CD4-positive, alpha-beta T cell (primary cell): ENCODE results near the gene DEFB123. TPM values are rescaled to one million over a fixed set of nuclear protein-coding genes. Genes with fewer than 3 reads are reported as not detected.
"Not testable (repeated sequence)": the region's sequence is repeated elsewhere in the genome, so short reads cannot be mapped to it uniquely, and the experiment has no call there.

Source experiments
- ATAC-seq: fragments of 200-7000 bp; cut with Tn5 transposase; one replicate; pipeline ENCODE4 v1.10.0; 2022; ENCODE audit warnings: mild to moderate bottlenecking; ENCODE audit not compliant: poor library complexity
- CTCF ChIA-PET: fragments of 350-600 bp; sonication (Branson Sonifier 250); formaldehyde crosslinking; loops from one replicate; lab custom pipeline; 2021; ENCODE audit warnings: antibody characterized with exemption, inconsistent platforms; lab: Charles Lee
- POLR2A ChIA-PET: fragments of 350-600 bp; sonication (Branson Sonifier 250); formaldehyde crosslinking; loops from one replicate; lab custom pipeline; 2021; ENCODE audit warnings: antibody characterized with exemption, inconsistent platforms; lab: Charles Lee
- DNase-seq, 14 experiments: peaks; one replicate each; pipeline ENCODE4 v3.0.0-alpha.2; 2013 to 2020; ENCODE audit warnings: mixed read lengths in 2 of 14
- H3K27ac ChIP-seq, 2 donors: one replicate each; pipeline versions ENCODE4 v1.5.1 to v1.7.0; 2013; ENCODE audit warnings: low read length in 2 of 2, low read depth in 1 of 2, mild to moderate bottlenecking in 1 of 2
- H3K27me3 ChIP-seq, 2 experiments: 1 replicate in 1 of 2; 2 replicates in 1 of 2; pipeline versions ENCODE4 v1.6.1 to v1.7.0; 2013; ENCODE audit warnings: low read length in 2 of 2, control low read depth in 1 of 2, mild to moderate bottlenecking in 1 of 2, moderate library complexity in 1 of 2; ENCODE audit not compliant: insufficient read depth in 2 of 2, control insufficient read depth in 1 of 2
- H3K36me3 ChIP-seq: one replicate; pipeline ENCODE4 v1.6.1; 2013; ENCODE audit warnings: low read length, control low read depth; ENCODE audit not compliant: insufficient read depth
- H3K4me1 ChIP-seq: one replicate; pipeline ENCODE4 v1.6.1; 2013; ENCODE audit warnings: low read length, control low read depth; ENCODE audit not compliant: insufficient read depth
- H3K4me3 ChIP-seq: one replicate; pipeline ENCODE4 v1.5.1; 2013; ENCODE audit warnings: mild to moderate bottlenecking, low read length, moderate library complexity
- H3K9me3 ChIP-seq, 2 experiments: 1 replicate in 1 of 2; 2 replicates in 1 of 2; pipeline versions ENCODE4 v1.6.1 to v1.7.0; 2013; ENCODE audit warnings: low read length in 2 of 2, mild to moderate bottlenecking in 2 of 2, control low read depth in 1 of 2, moderate library complexity in 1 of 2; ENCODE audit not compliant: control insufficient read depth in 1 of 2, insufficient read depth in 1 of 2
- H3K27ac Mint-ChIP-seq: one replicate; pipeline ENCODE4 v1.8.0; 2020; ENCODE audit warnings: mixed read lengths
- H3K27me3 Mint-ChIP-seq: one replicate; pipeline ENCODE4 v1.8.0; 2021; ENCODE audit warnings: mixed read lengths
- H3K36me3 Mint-ChIP-seq: one replicate; pipeline ENCODE4 v1.8.0; 2021; ENCODE audit warnings: low read depth, mixed read lengths
- H3K4me1 Mint-ChIP-seq: one replicate; pipeline ENCODE4 v1.8.0; 2021; ENCODE audit warnings: low read depth, mixed read lengths
- H3K4me3 Mint-ChIP-seq: one replicate; pipeline ENCODE4 v1.8.0; 2020; ENCODE audit warnings: mild to moderate bottlenecking, mixed read lengths
- H3K9me3 Mint-ChIP-seq: one replicate; pipeline ENCODE4 v1.8.0; 2020; ENCODE audit warnings: mixed read lengths
- CTCF ChIP-seq: fragments of 200-600 bp; IDR thresholded peaks from one replicate; pipeline ENCODE4 v1.8.0; 2022; ENCODE audit warnings: antibody characterized with exemption, mild to moderate bottlenecking
- intact Hi-C, 2 experiments: fragments of 100-400 bp; cut with DNase I in 1 of 2; cut with micrococcal nuclease in 1 of 2; formaldehyde crosslinking; loops; one replicate each; pipeline versions ENCODE4 v1.15.1 to v1.9.0; 2023 to 2025; cut with DNase I, micrococcal nuclease
- total RNA-seq, 174 experiments: library from RNA in 2 of 174; stranded (reverse) in 2 of 174; gene quantifications; one replicate each; pipeline ENCODE4 v1.2.3 and lab custom pipeline; 2021 to 2026

The DEFB123 gene
- total RNA-seq, 2 experiments from 2014 or later = not detected

GRCh38 chr20:31425797-31426196, 14.6 kb upstream of the DEFB123 start:
- intact Hi-C loops = no loop called here

GRCh38 chr20:31426891-31427551, 13.4 kb upstream of the DEFB123 start:
- CTCF ChIA-PET, H3K27ac Mint-ChIP-seq, H3K36me3 ChIP-seq, H3K4me1 ChIP-seq, POLR2A ChIA-PET, intact Hi-C loops, H3K9me3 Mint-ChIP-seq, H3K27ac ChIP-seq, ATAC-seq, H3K4me3 Mint-ChIP-seq, DNase-seq, H3K4me1 Mint-ChIP-seq, H3K9me3 ChIP-seq, H3K4me3 ChIP-seq, H3K36me3 Mint-ChIP-seq, H3K27me3 ChIP-seq: not testable (repeated sequence)
- peaks cover 11% of the 10 kb centered on the region for H3K27me3 Mint-ChIP-seq

More at GRCh38 chr20:31425797-31426196, 14.6 kb upstream of the DEFB123 start:
- H3K9me3 ChIP-seq = no peaks in the 10 kb centered on the region
- no peak overlapping the region for H3K27ac ChIP-seq
- peaks cover 0 to 1% of the 10 kb centered on the region in 2 experiments for H3K27me3 ChIP-seq
- Mint-ChIP-seq H3K9me3 (no peaks in the 10 kb centered on the region), H3K36me3 (no peaks in the 10 kb centered on the region), H3K4me1 (no peaks in the 10 kb centered on the region), H3K4me3 (no peak overlapping the region), H3K27ac (no peak overlapping the region), H3K27me3 (peaks cover 13% of the 10 kb centered on the region)
- POLR2A ChIA-PET = no interaction called here
- CTCF ChIA-PET = no interaction called here
- no peak for DNase-seq
- TF ChIP-seq CTCF = no peak
- ATAC-seq = no peak
- H3K36me3 ChIP-seq = no peaks in the 10 kb centered on the region
- no peak overlapping the region for H3K4me3 ChIP-seq
- no peaks in the 10 kb centered on the region for H3K4me1 ChIP-seq

- H3K27ac ChIP-seq, POLR2A ChIA-PET, H3K4me1 Mint-ChIP-seq, H3K9me3 Mint-ChIP-seq, H3K27me3 ChIP-seq, intact Hi-C loops, H3K36me3 Mint-ChIP-seq, H3K4me3 ChIP-seq, H3K4me1 ChIP-seq, ATAC-seq, DNase-seq, H3K36me3 ChIP-seq, CTCF ChIA-PET, H3K4me3 Mint-ChIP-seq, H3K9me3 ChIP-seq, H3K27ac Mint-ChIP-seq: not testable (repeated sequence)
- H3K27me3 Mint-ChIP-seq = peaks cover 15% of the 10 kb centered on the region
Measured at GRCh38 chr20:31427576-31427975, 12.9 kb upstream of the DEFB123 start.

- POLR2A ChIA-PET = no interaction called here
- intact Hi-C loops = no loop called here
Measured at GRCh38 chr20:31430568-31431115, 9.8 kb upstream of the DEFB123 start.

More at GRCh38 chr20:31430568-31431115, 9.8 kb upstream of the DEFB123 start:
- Histone ChIP-seq H3K36me3 (no peaks in the 10 kb centered on the region), H3K4me3 (no peak overlapping the region), H3K27me3 (peaks cover 0 to 3% of the 10 kb centered on the region in 2 experiments), H3K4me1 (no peaks in the 10 kb centered on the region), H3K9me3 (no peaks in the 10 kb centered on the region), H3K27ac (no peak overlapping the region)
- no peaks in the 10 kb centered on the region for H3K36me3 Mint-ChIP-seq
- peaks cover 30% of the 10 kb centered on the region for H3K27me3 Mint-ChIP-seq
- H3K4me3 Mint-ChIP-seq = no peak overlapping the region
- TF ChIP-seq CTCF = no peak
- CTCF ChIA-PET = no interaction called here
- no peak for ATAC-seq
- no peak overlapping the region for H3K27ac Mint-ChIP-seq
- no peak for DNase-seq
- no peaks in the 10 kb centered on the region for H3K9me3 Mint-ChIP-seq
- H3K4me1 Mint-ChIP-seq = no peaks in the 10 kb centered on the region
